ENCODE data around the gene STYX.

GRCh38 chr14:52821805-52822250, 91.9 kb downstream of the STYX start:
- no peak for TF ChIP-seq POLR2A (IDR thresholded peaks at IDR 0.05)
- TF ChIP-seq CTCF (IDR thresholded peaks at IDR 0.05), result no peak
- TF ChIP-seq EP300 (IDR thresholded peaks at IDR 0.05; ENCODE audit: low read depth), result no peak

Data from transverse colon (tissue), 3 donors.